Measurements from ENCODE around the gene SCMH1.
"Not testable (repeated sequence)": the region's sequence is repeated elsewhere in the genome, so short reads cannot be mapped to it uniquely, and the experiment has no call there.

GRCh38 chr1:41178230-41178629 lies 63.9 kb downstream of the SCMH1 start:
- not testable (repeated sequence) for TF ChIP-seq EZH2 (IDR thresholded peaks at IDR 0.05; ENCODE audit: insufficient read depth, low read length); CTCF (IDR thresholded peaks at IDR 0.05; ENCODE audit: insufficient read depth, low read depth, low read length)
